Measurements from ENCODE around the gene ERH. TPM values are rescaled to one million over a fixed set of nuclear protein-coding genes. Genes with fewer than 3 reads are reported as not detected.

Gene ERH
- total RNA-seq, 2 experiments from 2014 or later, result 435 to 498 TPM

GRCh38 chr14:69339426-69339825 is 58.7 kb downstream of the ERH start:
- ChIA-PET POLR2A (no interaction called here), CTCF (ENCODE audit: unreplicated experiment) (no interaction called here)
- BruUV-seq (replicated peaks), result no TSS peak
- Histone ChIP-seq H4K20me1 (ENCODE audit: insufficient read depth, low read length) (no peaks in the 10 kb centered on the region), H3K9me2 (ENCODE audit: insufficient read depth, low read length) (no peaks in the 10 kb centered on the region), H3K27ac (ENCODE audit: low read depth, low read length, poor library complexity, severe bottlenecking) (no peak overlapping the region), H2AFZ (ENCODE audit: low read length) (no peak overlapping the region), H3K9me3 (ENCODE audit: low read length) (no peaks in the 10 kb centered on the region), H3K79me2 (ENCODE audit: insufficient read depth, low read depth, low read length) (no peaks in the 10 kb centered on the region), H3K4me3 (ENCODE audit: low read depth, low read length, poor library complexity, severe bottlenecking) (no peak overlapping the region), H3K36me3 (ENCODE audit: insufficient read depth, low read length) (no peaks in the 10 kb centered on the region), H3K4me2 (ENCODE audit: low read length) (no peak overlapping the region), H3K4me1 (ENCODE audit: insufficient read depth, low read length, poor library complexity, severe bottlenecking) (peaks cover 12% of the 10 kb centered on the region)
- DNase-seq (ENCODE audit: low spot score), result no peak
- TF ChIP-seq EZH2phosphoT487 (IDR thresholded peaks at IDR 0.05; ENCODE audit: borderline replicate concordance, low read depth, low read length), result no peak
- no peak for TF ChIP-seq CTCF (conservative IDR thresholded peaks at IDR 0.05; ENCODE audit: low read length)
- intact Hi-C loops (cut with micrococcal nuclease; ENCODE audit: unreplicated experiment), result no loop called here

GRCh38 chr14:69337984-69338383 is 60.1 kb downstream of the ERH start:
- Histone ChIP-seq H3K9me2 (ENCODE audit: insufficient read depth, low read length) (no peaks in the 10 kb centered on the region), H2AFZ (ENCODE audit: low read length) (no peak overlapping the region), H4K20me1 (ENCODE audit: insufficient read depth, low read length) (no peaks in the 10 kb centered on the region), H3K36me3 (ENCODE audit: insufficient read depth, low read length) (no peaks in the 10 kb centered on the region), H3K4me3 (ENCODE audit: low read depth, low read length, poor library complexity, severe bottlenecking) (no peak overlapping the region), H3K4me2 (ENCODE audit: low read length) (no peak overlapping the region), H3K79me2 (ENCODE audit: insufficient read depth, low read depth, low read length) (no peaks in the 10 kb centered on the region), H3K9me3 (ENCODE audit: low read length) (no peaks in the 10 kb centered on the region), H3K27ac (ENCODE audit: low read depth, low read length, poor library complexity, severe bottlenecking) (no peak overlapping the region), H3K4me1 (ENCODE audit: insufficient read depth, low read length, poor library complexity, severe bottlenecking) (peaks cover 12% of the 10 kb centered on the region)
- intact Hi-C loops (cut with micrococcal nuclease; ENCODE audit: unreplicated experiment), result no loop called here
- no peak for DNase-seq (ENCODE audit: low spot score)
- BruUV-seq (replicated peaks), result no TSS peak
- CTCF ChIA-PET (ENCODE audit: unreplicated experiment), result no interaction called here
- POLR2A ChIA-PET, result interaction anchor here (0.6 kb wide), 1 partner anchor 54 kb away, joined by 4 read pairs; no protein-coding TSS in a partner anchor
- TF ChIP-seq CTCF (conservative IDR thresholded peaks at IDR 0.05; ENCODE audit: low read length) (no peak), EZH2phosphoT487 (IDR thresholded peaks at IDR 0.05; ENCODE audit: borderline replicate concordance, low read depth, low read length) (no peak)

GRCh38 chr14:69335371-69335771 is 62.7 kb downstream of the ERH start:
- POLR2A ChIA-PET, result interaction anchor here (0.6 kb wide), 1 partner anchor 32 kb away, joined by 3 read pairs; no protein-coding TSS in a partner anchor

More at GRCh38 chr14:69335371-69335771, 62.7 kb downstream of the ERH start:
- Histone ChIP-seq H3K9me3 (ENCODE audit: low read length) (no peaks in the 10 kb centered on the region), H4K20me1 (ENCODE audit: insufficient read depth, low read length) (no peaks in the 10 kb centered on the region), H3K4me2 (ENCODE audit: low read length) (no peak overlapping the region), H3K27ac (ENCODE audit: low read depth, low read length, poor library complexity, severe bottlenecking) (no peak overlapping the region), H3K36me3 (ENCODE audit: insufficient read depth, low read length) (no peaks in the 10 kb centered on the region), H3K9me2 (ENCODE audit: insufficient read depth, low read length) (no peaks in the 10 kb centered on the region), H2AFZ (ENCODE audit: low read length) (no peak overlapping the region), H3K79me2 (ENCODE audit: insufficient read depth, low read depth, low read length) (no peaks in the 10 kb centered on the region), H3K4me3 (ENCODE audit: low read depth, low read length, poor library complexity, severe bottlenecking) (no peak overlapping the region), H3K4me1 (ENCODE audit: insufficient read depth, low read length, poor library complexity, severe bottlenecking) (peaks cover 12% of the 10 kb centered on the region)
- BruUV-seq (replicated peaks), result no TSS peak
- TF ChIP-seq EZH2phosphoT487 (IDR thresholded peaks at IDR 0.05; ENCODE audit: borderline replicate concordance, low read depth, low read length) (no peak), CTCF (conservative IDR thresholded peaks at IDR 0.05; ENCODE audit: low read length) (no peak)
- CTCF ChIA-PET (ENCODE audit: unreplicated experiment), result no interaction called here
- intact Hi-C loops (cut with micrococcal nuclease; ENCODE audit: unreplicated experiment), result no loop called here
- DNase-seq (ENCODE audit: low spot score), result no peak

All from OCI-LY7 (cell line).